HEK293 (cell line): ENCODE results near the gene SOHLH2.

Experiments
- CTCF ChIA-PET: fragments of 350-600 bp; formaldehyde crosslinking; extraction: SDS; loops from one replicate; lab custom pipeline; 2021; ENCODE audit warnings: antibody characterized with exemption; lab: Yijun Ruan, JAX
- POLR2A ChIA-PET: fragments of 300-600 bp; formaldehyde crosslinking; extraction: SDS; loops from one replicate; lab custom pipeline; 2020; ENCODE audit warnings: antibody characterized with exemption, inconsistent platforms; lab: Yijun Ruan, JAX
- H3K27ac ChIP-seq: fragments of 200-500 bp; sonication (Bioruptor generic); 2 replicates; pipeline ENCODE4 v1.5.1; 2014; ENCODE audit warnings: low read depth, low read length, control low read depth, inconsistent platforms; ENCODE audit errors: extremely low read depth
- H3K36me3 ChIP-seq, 2 experiments: fragments of 200-500 bp in 1 of 2; sonication (Bioruptor generic) in 1 of 2; 1 replicate in 1 of 2; 2 replicates in 1 of 2; pipeline ENCODE4 v1.5.1; 2014 to 2017; ENCODE audit warnings: inconsistent platforms in 2 of 2, low read length in 2 of 2; ENCODE audit not compliant: control insufficient read depth in 2 of 2, insufficient read depth in 1 of 2
- H3K4me1 ChIP-seq: fragments of 200-500 bp; sonication (Bioruptor generic); 2 replicates; pipeline ENCODE4 v1.5.1; 2014; ENCODE audit warnings: mild to moderate bottlenecking, low read length, inconsistent platforms; ENCODE audit not compliant: control insufficient read depth, insufficient read depth
- H3K4me3 ChIP-seq: 2 replicates; pipeline ENCODE4 v1.5.1; 2011; ENCODE audit warnings: low read depth, mild to moderate bottlenecking, control low read depth, low read length, moderate library complexity
- H3K9me3 ChIP-seq: fragments of 200-500 bp; sonication (Bioruptor generic); 2 replicates; pipeline ENCODE4 v1.5.1; 2014; ENCODE audit warnings: low read depth, low read length, inconsistent platforms; ENCODE audit not compliant: control insufficient read depth, insufficient read depth
- AEBP2 ChIP-seq: fragments of 450-650 bp; formaldehyde crosslinking; IDR thresholded peaks from 2 replicates; pipeline ENCODE4 v1.5.1; 2016; ENCODE audit warnings: missing biosample characterization, missing genetic modification characterization, borderline replicate concordance
- ATF2 ChIP-seq: fragments of 450-650 bp; formaldehyde crosslinking; IDR thresholded peaks from 2 replicates; pipeline ENCODE4 v1.5.1; 2016; ENCODE audit warnings: missing biosample characterization, missing genetic modification characterization, low read depth
- OSR2 ChIP-seq: fragments of 450-650 bp; formaldehyde crosslinking; IDR thresholded peaks from 2 replicates; pipeline ENCODE4 v1.5.1; 2016; ENCODE audit warnings: missing biosample characterization, missing genetic modification characterization
- PRDM6 ChIP-seq: fragments of 450-650 bp; formaldehyde crosslinking; IDR thresholded peaks from 2 replicates; pipeline ENCODE4 v1.5.1; 2017; ENCODE audit warnings: missing biosample characterization, missing genetic modification characterization
- SCRT1 ChIP-seq: fragments of 450-650 bp; formaldehyde crosslinking; IDR thresholded peaks from 2 replicates; pipeline ENCODE4 v1.5.1; 2016; ENCODE audit warnings: missing biosample characterization, missing genetic modification characterization, borderline replicate concordance
- ZNF133 ChIP-seq: fragments of 450-650 bp; formaldehyde crosslinking; IDR thresholded peaks from 2 replicates; pipeline ENCODE4 v1.5.1; 2016; ENCODE audit warnings: missing biosample characterization, missing genetic modification characterization
- ZNF146 ChIP-seq: fragments of 450-650 bp; formaldehyde crosslinking; IDR thresholded peaks from 2 replicates; pipeline ENCODE4 v1.5.1; 2016; ENCODE audit warnings: missing biosample characterization, missing genetic modification characterization
- ZNF248 ChIP-seq: fragments of 450-650 bp; formaldehyde crosslinking; IDR thresholded peaks from 2 replicates; pipeline ENCODE4 v1.5.1; 2017; ENCODE audit warnings: missing biosample characterization, missing genetic modification characterization
- ZNF266 ChIP-seq: fragments of 450-650 bp; formaldehyde crosslinking; IDR thresholded peaks from 2 replicates; pipeline ENCODE4 v1.5.1; 2016; ENCODE audit warnings: missing biosample characterization, missing genetic modification characterization, low read depth
- ZNF473 ChIP-seq: fragments of 450-650 bp; formaldehyde crosslinking; IDR thresholded peaks from 2 replicates; pipeline ENCODE4 v1.5.1; 2017; ENCODE audit warnings: missing biosample characterization, missing genetic modification characterization
- ZNF48 ChIP-seq: fragments of 450-650 bp; formaldehyde crosslinking; IDR thresholded peaks from 2 replicates; pipeline ENCODE4 v1.5.1; 2016; ENCODE audit warnings: missing biosample characterization, missing genetic modification characterization
- ZNF555 ChIP-seq: fragments of 450-650 bp; formaldehyde crosslinking; conservative IDR thresholded peaks from 2 replicates; pipeline ENCODE4 v1.5.1; 2017; ENCODE audit warnings: missing biosample characterization, mild to moderate bottlenecking, missing genetic modification characterization, inconsistent platforms
- ZNF560 ChIP-seq: fragments of 450-650 bp; formaldehyde crosslinking; IDR thresholded peaks from 2 replicates; pipeline ENCODE4 v1.5.1; 2017; ENCODE audit warnings: missing biosample characterization, missing genetic modification characterization, borderline replicate concordance
- ZNF660 ChIP-seq: fragments of 450-650 bp; IDR thresholded peaks from 2 replicates; pipeline ENCODE4 v1.5.1; 2018; ENCODE audit warnings: missing biosample characterization, mild to moderate bottlenecking, missing genetic modification characterization
- ZNF837 ChIP-seq: fragments of 450-650 bp; formaldehyde crosslinking; IDR thresholded peaks from 2 replicates; pipeline ENCODE4 v1.5.1; 2016; ENCODE audit warnings: missing biosample characterization, missing genetic modification characterization
- TF ChIP-seq, protein P1 (sequence below): fragments of 450-650 bp; formaldehyde crosslinking; IDR thresholded peaks from 2 replicates; pipeline ENCODE4 v1.5.1; 2016; ENCODE audit warnings: missing biosample characterization, missing genetic modification characterization
- TF ChIP-seq, protein P2 (sequence below): fragments of 450-650 bp; formaldehyde crosslinking; IDR thresholded peaks from 2 replicates; pipeline ENCODE4 v1.5.1; 2016; ENCODE audit warnings: missing biosample characterization, missing genetic modification characterization
- TF ChIP-seq, protein P3 (sequence below): fragments of 450-650 bp; formaldehyde crosslinking; IDR thresholded peaks from 2 replicates; pipeline ENCODE4 v1.5.1; 2016; ENCODE audit warnings: missing biosample characterization, missing genetic modification characterization

The SOHLH2 gene

DNA sequence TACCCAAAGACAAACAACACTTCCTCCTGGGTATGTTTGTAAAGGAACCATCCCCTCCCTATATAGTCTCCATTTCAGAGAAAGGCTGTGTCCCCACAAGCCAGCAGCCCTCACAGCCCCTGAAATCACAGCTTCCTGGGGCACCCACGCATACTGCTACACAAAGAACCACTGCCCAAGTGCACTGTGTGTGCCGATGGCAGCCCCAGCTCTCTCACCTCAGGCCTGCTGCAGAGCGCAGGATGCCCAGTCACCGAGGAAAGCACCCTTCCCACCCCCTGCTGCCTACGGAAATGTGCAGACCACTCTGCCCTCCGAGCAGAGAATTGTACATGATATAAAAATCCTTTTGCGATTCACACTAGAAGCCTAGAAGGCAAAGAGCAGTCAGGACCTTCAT, 39.4 kb downstream of the SOHLH2 start (continued):
- no peak for TF ChIP-seq AEBP2 (tag by site-specific recombination)
- TF ChIP-seq ZNF133, result no peak
- TF ChIP-seq ZNF837 (tag by site-specific recombination), result no peak
- no peak for TF ChIP-seq ZNF48 (tag by site-specific recombination)
- no peak for TF ChIP-seq ZNF660 (tag by site-specific recombination)
- TF ChIP-seq ZNF266 (tag by site-specific recombination), result no peak
- TF ChIP-seq ZNF146, result no peak

DNA sequence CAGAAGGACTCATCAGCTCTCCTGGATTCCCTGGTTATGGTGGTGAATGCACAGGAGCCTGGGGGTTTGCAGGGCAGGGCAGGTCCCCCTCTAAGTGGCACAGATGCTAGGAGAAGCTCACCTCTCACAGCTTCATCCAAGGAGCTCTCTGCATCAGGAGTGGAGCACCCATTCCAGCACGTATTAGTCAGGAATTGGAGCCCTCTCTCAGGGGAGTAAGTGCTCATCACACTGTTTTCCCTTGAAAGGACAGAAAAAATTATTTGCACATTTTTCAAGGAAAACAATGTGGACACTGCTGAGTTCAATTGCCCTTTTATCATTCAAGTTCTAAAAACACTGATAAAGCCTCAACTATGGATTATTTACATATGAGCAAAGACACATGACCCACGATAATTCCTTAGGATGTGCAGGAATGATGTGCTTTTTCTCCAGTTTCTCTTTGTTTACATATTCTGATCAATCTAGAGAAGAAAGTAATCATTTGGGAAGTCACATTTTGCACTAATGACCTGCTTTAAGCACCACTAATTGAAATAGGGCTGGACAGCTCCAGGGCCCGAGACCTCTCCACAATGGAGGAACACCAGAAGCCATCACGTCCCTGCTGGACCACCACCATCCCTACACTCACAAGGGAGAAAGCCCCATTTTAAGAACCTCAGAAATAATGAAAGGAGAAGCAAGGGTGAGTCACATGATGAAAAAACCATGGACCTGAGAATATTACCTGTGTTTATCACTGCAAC, 40.6 kb downstream of the SOHLH2 start:
- Histone ChIP-seq H3K9me3 (no peaks in the 10 kb centered on the region), H3K27ac (no peak overlapping the region), H3K4me3 (no peak overlapping the region), H3K4me1 (no peaks in the 10 kb centered on the region), H3K36me3 (no peaks in the 10 kb centered on the region)
- TF ChIP-seq, protein P1, sequence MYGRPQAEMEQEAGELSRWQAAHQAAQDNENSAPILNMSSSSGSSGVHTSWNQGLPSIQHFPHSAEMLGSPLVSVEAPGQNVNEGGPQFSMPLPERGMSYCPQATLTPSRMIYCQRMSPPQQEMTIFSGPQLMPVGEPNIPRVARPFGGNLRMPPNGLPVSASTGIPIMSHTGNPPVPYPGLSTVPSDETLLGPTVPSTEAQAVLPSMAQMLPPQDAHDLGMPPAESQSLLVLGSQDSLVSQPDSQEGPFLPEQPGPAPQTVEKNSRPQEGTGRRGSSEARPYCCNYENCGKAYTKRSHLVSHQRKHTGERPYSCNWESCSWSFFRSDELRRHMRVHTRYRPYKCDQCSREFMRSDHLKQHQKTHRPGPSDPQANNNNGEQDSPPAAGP (tag by site-specific recombination), result no peak
- no peak for TF ChIP-seq OSR2 (tag by site-specific recombination)
- TF ChIP-seq, protein P2, sequence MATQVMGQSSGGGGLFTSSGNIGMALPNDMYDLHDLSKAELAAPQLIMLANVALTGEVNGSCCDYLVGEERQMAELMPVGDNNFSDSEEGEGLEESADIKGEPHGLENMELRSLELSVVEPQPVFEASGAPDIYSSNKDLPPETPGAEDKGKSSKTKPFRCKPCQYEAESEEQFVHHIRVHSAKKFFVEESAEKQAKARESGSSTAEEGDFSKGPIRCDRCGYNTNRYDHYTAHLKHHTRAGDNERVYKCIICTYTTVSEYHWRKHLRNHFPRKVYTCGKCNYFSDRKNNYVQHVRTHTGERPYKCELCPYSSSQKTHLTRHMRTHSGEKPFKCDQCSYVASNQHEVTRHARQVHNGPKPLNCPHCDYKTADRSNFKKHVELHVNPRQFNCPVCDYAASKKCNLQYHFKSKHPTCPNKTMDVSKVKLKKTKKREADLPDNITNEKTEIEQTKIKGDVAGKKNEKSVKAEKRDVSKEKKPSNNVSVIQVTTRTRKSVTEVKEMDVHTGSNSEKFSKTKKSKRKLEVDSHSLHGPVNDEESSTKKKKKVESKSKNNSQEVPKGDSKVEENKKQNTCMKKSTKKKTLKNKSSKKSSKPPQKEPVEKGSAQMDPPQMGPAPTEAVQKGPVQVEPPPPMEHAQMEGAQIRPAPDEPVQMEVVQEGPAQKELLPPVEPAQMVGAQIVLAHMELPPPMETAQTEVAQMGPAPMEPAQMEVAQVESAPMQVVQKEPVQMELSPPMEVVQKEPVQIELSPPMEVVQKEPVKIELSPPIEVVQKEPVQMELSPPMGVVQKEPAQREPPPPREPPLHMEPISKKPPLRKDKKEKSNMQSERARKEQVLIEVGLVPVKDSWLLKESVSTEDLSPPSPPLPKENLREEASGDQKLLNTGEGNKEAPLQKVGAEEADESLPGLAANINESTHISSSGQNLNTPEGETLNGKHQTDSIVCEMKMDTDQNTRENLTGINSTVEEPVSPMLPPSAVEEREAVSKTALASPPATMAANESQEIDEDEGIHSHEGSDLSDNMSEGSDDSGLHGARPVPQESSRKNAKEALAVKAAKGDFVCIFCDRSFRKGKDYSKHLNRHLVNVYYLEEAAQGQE, result peak; percentile 58; the same call in 1 of the 2 replicates
- CTCF ChIA-PET, result no interaction called here
- POLR2A ChIA-PET, result no interaction called here

GRCh38 chr13:36166046-36166445, 48.3 kb downstream of the SOHLH2 start:
- Histone ChIP-seq H3K4me3 (no peak overlapping the region), H3K36me3 (no peaks in the 10 kb centered on the region), H3K4me1 (peaks cover 11% of the 10 kb centered on the region; the same call in 1 of the 2 replicates), H3K9me3 (no peaks in the 10 kb centered on the region), H3K27ac (no peak overlapping the region)
- CTCF ChIA-PET, result no interaction called here
- POLR2A ChIA-PET, result interaction anchor here (0.6 kb wide), 1 partner anchor 9 kb away, joined by 6 read pairs; no protein-coding TSS in a partner anchor
- no peak for TF ChIP-seq ZNF248 (tag by site-specific recombination)
- no peak for TF ChIP-seq ATF2 (tag by site-specific recombination)
- TF ChIP-seq ZNF560, result no peak
- TF ChIP-seq PRDM6 (tag by site-specific recombination), result no peak
- no peak for TF ChIP-seq ZNF473 (tag by site-specific recombination)
- TF ChIP-seq, protein P3, sequence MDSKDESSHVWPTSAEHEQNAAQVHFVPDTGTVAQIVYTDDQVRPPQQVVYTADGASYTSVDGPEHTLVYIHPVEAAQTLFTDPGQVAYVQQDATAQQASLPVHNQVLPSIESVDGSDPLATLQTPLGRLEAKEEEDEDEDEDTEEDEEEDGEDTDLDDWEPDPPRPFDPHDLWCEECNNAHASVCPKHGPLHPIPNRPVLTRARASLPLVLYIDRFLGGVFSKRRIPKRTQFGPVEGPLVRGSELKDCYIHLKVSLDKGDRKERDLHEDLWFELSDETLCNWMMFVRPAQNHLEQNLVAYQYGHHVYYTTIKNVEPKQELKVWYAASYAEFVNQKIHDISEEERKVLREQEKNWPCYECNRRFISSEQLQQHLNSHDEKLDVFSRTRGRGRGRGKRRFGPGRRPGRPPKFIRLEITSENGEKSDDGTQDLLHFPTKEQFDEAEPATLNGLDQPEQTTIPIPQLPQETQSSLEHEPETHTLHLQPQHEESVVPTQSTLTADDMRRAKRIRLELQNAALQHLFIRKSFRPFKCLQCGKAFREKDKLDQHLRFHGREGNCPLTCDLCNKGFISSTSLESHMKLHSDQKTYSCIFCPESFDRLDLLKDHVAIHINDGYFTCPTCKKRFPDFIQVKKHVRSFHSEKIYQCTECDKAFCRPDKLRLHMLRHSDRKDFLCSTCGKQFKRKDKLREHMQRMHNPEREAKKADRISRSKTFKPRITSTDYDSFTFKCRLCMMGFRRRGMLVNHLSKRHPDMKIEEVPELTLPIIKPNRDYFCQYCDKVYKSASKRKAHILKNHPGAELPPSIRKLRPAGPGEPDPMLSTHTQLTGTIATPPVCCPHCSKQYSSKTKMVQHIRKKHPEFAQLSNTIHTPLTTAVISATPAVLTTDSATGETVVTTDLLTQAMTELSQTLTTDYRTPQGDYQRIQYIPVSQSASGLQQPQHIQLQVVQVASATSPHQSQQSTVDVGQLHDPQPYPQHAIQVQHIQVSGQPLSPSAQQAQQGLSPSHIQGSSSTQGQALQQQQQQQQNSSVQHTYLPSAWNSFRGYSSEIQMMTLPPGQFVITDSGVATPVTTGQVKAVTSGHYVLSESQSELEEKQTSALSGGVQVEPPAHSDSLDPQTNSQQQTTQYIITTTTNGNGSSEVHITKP (tag by site-specific recombination), result no peak
- no peak for TF ChIP-seq SCRT1 (tag by site-specific recombination)
- TF ChIP-seq ZNF555 (tag by site-specific recombination), result no peak
